SK-N-MC (cell line): ENCODE results near the gene STRN4.

Source experiments
- EZH2 ChIP-seq: fragments of 200-600 bp; sonication (generic); IDR thresholded peaks from one replicate; pipeline ENCODE4 v1.6.1; 2017; ENCODE audit warnings: antibody characterized with exemption
- POLR2AphosphoS5 ChIP-seq: IDR thresholded peaks from 2 replicates; pipeline ENCODE4 v1.6.1; 2012; ENCODE audit warnings: mild to moderate bottlenecking, low read depth, low read length, borderline replicate concordance

GRCh38 chr19:46776927-46777911, 31.0 kb upstream of the STRN4 start:
- no peak for TF ChIP-seq EZH2
- no peak for TF ChIP-seq POLR2AphosphoS5
